T follicular helper cell (primary cell): ENCODE measurements around the gene CDK1.

Experiments
- DNase-seq: peaks from one replicate; pipeline ENCODE4 v3.0.0-alpha.2; 2020; ENCODE audit warnings: low read depth
- total RNA-seq, 2 experiments: gene quantifications; one replicate each; lab custom pipeline; 2026; lab: John Stamatoyannopoulos, UW

Gene CDK1
- 1.0 to 1.3 reads per million in 2 experiments for total RNA-seq

DNA sequence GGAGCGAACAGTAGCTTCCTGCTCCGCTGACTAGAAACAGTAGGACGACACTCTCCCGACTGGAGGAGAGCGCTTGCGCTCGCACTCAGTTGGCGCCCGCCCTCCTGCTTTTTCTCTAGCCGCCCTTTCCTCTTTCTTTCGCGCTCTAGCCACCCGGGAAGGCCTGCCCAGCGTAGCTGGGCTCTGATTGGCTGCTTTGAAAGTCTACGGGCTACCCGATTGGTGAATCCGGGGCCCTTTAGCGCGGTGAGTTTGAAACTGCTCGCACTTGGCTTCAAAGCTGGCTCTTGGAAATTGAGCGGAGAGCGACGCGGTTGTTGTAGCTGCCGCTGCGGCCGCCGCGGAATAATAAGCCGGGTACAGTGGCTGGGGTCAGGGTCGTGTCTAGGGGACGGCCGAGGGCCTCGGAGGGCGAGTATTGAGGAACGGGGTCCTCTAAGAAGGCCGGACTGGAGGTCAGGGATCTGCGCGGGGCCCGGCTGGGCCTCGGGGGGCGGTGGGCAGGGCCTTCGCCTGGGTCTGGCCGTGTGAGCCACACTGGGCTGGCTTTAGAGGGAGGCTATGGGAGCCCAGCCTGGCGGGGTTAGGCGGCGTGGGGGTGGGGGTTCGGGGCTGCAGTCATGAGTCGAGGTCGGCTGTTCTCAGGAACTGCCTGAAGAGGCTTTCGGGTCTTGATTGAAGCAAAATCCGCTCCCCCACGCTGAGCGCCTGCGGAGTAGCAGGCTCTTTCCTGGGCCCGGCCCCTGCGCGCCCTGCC, at the start of gene CDK1:
Gene CDK1 (plus strand): TSS at position 265 of the 757 bp plus-strand sequence. CDS start 1,688 bp downstream, outside the sequence.
- DNase-seq = peak; percentile 90

DNA sequence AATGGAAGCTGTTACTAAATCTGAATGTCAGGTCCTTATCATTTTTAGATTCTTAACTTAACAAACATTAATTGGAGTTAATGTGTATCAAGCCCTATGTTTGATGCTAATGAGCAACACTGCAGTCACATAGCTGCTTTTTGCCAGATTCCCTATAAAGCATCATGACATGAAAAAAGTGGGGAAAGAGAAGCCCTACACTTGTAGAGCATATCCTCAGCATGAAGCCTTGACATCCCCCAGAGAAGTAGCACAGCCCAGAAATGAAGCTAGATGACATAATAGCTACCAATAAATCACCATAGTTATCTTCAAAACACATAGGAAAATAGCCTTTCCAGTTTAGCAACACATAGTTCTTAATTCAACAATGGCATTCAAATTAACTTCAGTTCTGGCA, 49.2 kb upstream of the CDK1 start:
- DNase-seq = no peak

DNA sequence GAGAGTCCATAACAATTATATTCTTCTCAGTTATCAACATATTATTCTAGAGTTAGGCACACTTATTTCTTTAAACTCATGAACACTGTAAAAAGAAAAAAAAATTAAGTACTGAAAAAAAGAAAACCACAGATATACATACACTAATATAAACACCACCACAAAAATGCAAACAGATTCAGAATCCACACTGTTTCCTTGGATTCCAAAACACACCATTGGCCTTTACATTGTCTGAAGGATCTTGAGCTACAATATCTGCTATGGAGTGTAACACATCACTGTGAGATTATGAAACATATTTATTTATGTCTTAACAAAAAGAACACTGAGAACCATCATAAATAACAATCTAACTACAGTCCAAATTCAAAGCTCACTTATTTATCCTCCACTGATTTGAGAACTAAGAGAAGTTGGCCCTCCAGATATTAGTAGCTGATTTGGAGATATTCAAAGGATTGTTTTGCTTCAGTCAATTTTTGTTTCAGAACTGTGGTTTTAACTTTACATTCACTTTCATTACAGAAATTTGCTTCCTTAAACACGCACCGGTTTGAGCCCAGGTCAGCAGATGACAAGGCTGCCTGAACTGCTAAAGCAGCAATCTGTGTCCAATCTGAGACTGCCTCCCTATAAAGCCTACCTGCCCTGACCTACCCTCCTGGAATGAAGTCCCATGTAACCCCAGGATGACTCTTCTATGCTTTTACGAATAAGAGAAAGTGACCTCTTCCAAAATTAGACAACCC, 47.0 kb upstream of the CDK1 start:
- peak; percentile 7 for DNase-seq

DNA sequence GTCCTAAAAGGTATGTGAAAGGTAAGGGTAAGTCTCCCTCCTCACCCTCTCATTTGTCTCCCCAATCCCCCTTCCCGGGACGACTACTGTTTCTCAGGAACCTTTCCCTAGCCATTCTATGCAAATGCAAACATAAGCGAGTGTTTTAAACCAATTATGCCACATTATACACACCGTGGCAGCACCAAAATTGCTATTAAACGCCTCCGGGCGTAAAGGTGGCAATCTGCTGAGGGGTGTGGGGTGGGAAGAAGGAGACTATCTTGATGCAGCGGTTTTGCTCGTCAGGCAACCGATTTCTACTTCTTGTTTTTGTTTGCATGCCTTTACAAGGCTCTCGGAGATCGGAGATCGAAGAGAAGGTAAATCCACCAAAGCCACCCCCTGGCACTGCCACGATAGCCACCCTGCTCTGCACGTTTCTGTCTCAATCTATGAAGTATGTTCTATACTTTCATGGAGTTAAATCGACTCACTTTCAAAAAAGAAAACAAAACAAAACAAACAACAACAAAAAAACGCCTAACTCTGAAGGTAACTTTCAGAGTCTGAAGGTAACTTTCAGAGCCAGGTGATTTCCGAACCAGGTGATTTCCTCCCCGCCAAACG, 46.0 kb upstream of the CDK1 start:
- peak; percentile 22 for DNase-seq

DNA sequence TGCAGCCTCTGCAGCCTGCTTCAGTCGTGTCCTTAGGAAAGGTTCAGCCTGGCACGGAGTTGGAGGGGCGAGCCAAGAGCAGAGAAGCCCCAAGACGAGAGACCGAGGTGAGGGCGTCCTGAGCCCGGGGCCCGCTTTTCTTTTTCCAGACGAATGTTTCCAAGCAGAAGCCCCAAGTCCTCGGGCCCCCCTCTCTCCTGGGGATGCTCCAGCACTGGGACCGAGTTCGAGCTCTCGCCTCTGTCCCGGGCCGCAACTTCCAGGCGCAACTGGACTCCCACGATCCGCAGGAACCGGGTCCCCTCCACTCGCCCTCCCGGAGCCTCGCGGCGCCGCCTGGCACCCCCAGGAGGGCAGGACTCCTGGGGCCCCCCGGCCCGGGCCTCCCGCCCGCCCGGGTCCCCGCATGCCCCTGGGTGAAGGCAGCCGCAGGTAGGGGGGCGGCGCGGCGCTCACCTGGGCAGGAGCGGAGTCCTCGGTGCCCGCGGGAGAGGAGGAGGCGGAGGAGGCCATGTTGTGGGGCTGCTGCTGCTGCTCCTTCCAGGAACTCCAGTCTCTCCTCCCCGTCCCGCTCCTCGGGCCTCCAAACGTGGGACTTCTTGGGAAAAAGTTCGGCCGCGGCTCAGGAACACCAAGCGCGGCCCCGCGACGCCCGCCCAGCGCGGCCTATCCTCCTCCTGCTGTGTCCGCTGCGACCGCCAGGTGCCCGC, 45.3 kb upstream of the CDK1 start:
- DNase-seq = peak; percentile 38

DNA sequence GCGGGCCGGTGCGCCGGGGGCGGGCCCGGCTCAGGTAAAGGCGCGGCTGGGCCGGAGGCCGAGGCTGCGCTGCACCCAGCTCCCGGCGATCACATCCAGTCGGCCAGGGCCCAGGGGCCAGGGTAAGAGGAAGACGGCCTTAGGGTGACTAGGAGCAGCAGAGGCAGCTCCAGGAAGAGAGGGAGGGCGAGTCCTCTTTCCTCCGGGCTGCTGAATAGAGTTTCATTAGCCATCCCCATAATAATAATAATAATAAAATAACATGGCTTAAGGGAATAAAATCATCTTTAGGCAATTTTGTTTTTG, 44.8 kb upstream of the CDK1 start:
- DNase-seq = no peak

DNA sequence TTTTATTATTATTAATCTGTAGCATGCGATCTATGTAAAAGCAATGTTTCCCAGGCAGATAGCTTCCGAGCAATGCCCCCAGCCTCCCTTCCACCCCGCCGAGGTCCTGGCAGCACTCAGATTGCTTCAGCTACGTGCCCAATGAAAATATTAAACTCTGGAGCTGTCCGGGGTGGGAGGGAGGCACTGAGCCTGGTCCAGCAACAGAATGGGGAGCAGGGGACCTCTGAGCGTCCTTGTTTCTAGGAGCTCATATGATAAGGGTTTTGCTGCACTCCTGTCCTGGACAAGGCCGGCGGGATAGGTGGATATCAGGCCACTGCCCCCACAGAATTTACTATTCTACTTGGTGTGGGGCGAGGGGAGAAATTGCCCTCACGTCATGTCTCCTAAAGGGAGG, 44.5 kb upstream of the CDK1 start:
- no peak for DNase-seq

DNA sequence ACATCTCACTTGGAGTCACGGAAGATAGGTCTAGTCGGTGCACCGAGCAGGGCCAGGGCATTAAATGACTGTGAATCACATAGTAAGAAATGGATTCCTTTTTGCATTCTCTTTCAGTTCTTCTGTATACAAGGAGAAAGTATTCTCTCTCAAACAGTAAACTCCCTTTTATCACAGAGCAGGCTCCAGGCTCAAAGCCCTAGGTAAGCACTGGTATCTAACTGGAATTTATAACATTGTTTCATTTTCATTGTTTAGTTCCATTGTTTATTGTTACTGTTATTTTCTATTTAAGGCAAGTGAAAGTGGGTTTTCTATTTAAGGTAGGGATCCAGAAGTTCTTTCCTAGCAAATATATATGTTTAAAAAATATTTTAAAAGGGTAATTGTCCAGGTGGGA, 44.1 kb upstream of the CDK1 start:
- DNase-seq = no peak

DNA sequence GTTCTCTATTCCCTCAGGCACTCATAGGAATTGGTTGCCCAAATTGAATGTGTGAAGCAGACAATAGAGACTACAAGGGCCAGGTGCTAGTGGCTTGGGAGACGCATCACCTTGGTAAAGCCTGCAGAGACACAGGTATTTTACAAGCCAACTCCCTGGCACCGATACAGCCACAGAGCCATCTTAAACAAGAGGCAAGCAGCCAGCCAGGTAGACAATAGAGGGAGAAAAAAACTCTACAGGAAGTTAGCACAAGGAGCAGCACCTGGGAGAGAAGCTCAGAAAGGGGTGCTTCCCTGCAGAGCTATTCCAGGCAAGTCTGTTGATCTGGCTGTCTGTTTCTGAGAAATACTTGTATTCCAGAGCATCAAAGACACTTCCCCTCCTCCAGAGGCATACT, 43.0 kb upstream of the CDK1 start:
- DNase-seq = no peak

DNA sequence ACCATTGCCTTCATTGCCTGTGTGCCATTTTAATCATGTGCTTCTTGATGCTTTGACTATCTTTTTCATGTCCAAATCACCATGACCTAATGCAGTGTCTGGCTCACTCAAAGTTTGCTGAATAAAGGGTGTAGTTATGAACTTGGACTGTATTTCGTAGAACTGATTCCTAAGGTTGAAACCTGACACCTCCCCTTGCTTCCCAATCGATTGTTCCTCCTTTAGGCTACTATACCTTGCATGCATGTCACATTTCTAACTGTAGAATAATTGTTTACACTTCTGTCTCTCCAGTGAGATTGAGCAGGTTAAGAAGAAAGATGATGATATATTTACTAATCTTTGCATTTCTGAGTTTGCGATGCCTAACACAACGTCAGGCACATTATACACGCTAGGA, 41.0 kb upstream of the CDK1 start:
- no peak for DNase-seq

DNA sequence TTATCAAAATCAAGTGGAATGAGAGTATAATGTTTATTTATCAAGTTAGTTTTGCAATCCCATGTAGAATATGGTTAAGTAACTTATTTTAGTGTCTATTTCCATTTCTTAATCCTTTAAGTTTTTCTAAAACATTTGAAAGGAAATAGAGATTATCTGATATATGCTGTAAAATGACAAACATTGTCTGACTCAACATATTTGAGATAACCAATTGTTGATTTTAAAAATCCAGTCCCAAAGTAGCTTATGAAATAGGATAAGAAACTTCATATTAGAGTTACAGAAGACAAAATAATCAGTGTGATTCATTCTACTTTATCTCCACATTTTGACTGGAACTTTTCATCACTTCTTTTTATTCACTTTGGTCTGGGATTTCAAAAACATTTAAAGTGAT, 38.7 kb upstream of the CDK1 start:
- DNase-seq = no peak

DNA sequence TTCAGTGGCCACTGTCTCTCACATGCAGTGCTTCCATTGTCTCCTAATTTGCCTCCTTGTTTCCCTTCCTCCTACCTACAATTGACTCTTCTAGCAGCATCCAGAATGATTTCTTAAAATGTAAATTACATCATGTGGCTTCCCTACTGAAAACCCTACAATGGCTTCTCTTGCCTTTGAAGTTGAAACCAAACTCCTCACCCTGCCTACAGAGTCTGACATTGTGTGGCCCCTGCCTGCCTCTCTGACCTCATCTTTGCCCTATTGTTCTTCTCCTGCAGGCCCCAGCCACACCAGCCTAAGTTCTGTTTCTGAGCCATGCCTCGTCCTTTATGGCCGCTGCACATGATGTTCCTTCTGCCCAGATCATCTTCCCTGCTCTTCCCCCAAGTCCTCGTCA, 35.8 kb upstream of the CDK1 start:
- DNase-seq = no peak

DNA sequence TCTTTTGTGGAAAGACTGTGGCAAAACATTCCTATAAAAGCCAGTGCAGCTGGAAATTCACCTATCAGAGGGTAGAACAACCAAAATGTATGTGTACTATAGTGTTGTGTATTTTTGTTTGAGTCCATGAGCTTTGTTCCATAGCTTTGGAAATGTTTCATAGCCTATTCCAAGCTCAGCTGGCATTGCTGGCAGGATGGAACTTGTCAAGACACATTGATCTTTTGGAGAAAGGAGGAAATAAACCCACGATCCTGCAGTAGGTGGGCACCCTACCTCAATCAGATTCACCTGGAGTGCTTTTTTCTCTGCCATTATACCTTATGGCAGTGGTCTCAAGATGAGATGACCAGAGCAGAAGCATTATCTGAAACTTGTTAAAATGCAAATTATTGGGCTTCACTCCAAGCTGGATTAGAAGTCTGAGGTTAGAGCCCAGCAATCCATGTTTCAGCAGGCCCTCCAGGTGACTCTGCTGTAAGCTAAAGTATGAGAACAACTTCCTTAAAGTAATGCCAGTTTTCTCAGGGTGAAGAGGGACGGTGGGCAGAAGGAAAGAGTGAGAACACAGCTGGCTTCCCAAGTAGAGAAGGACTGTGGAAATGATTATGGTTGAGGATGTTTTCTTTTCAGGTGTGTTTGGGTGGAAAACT, 30.3 kb upstream of the CDK1 start:
- DNase-seq = no peak

DNA sequence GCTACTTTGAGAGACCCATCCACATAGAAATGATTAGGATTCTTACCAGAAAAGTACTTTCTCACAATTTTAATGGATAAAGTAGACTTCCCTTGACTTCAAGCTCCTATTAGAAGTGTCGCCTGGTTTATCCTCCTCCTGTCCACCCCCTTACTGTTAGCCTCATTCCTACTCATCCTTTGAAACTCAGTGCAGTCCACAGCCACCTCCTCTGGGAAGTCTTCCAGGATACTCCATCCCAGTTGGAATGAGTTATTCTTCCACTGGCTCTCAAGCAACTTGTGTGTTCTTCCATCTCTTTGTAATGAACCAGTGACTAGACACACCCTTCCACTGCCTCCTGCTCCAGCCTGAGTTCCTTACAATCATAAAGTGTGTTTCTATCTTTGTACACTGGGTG, 25.1 kb upstream of the CDK1 start:
- DNase-seq = no peak

DNA sequence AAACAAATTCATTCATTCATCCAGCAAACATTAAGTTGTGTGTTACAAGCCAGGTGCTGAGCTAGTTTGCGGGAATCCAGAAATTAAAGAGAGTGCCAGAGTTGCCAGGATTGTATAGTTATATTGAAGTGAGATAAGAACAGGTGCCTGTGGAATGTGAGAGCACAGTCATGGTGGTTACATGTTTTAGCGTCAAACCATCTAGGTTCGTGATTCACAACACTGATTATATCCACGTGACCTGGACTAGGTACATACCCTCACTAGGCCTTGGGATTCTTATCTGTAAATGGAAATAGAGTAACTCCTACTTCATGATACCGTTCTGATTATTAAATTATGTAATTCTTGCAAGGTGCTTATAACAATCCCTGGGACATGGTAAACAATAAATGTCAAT, 24.5 kb upstream of the CDK1 start:
- DNase-seq = no peak

DNA sequence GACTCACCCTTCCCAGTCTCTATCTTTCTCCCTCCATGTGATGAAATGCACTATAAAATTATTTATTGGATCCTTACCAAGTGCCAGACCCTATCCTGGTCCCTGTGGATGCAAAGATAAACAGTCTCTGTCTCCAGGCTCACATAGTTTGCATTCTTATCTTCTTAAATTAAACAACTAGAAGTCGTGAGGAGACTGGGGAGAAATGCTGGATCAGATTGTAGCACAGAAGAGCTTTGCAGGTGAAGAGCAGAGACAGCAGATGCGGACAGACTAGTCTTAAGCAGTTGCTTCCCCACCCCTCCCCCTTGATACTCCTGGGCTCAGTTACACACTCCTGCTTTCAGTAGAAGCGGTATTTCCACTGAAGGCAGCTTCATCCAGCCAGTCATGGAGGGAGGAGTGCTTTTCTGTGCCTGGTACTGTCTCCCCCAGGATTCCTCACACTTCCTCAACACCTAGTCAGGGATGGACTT, 20.8 kb upstream of the CDK1 start:
- no peak for DNase-seq

DNA sequence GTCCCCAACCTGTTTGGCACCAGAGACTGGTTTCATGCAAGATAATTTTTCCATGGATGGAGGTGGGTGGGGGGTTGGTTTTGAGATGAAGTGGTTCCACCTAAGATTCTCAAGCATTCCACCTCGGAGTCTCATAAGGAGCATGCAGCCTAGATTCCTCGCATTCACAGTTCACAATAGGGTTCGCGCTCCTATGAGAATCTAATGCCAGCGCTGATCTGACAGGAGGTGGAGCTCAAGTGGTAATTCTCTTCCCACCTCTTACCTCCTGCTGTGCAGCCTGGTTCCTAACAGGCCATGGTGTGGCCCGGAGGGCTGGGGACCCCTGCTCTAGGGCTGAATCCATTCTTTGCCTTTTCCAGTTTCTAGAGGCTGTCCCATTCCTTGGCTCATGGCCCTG, 19.1 kb upstream of the CDK1 start:
- no peak for DNase-seq

DNA sequence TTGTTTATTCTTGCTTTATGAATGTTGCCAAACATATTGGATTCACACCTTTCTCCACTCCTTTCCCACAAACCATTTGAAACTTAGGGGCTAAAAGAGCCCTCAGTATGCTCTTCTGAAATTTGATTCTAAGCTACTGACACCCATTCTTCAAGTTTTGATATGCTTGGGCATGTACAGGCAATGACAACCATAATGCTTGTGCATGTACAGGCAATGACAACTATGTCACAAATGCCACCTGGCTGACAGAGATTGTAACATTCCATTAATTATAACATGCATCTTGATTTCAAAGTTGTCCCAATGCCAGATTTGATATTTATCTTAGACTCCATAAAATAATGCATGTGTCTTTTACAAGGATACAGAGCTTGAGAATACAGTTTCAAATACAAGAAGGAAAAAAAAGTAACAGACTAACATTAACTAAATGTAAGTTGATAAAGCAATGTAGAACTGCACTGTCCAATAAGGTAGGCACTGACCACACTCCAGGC, 17.5 kb upstream of the CDK1 start:
- DNase-seq = no peak

DNA sequence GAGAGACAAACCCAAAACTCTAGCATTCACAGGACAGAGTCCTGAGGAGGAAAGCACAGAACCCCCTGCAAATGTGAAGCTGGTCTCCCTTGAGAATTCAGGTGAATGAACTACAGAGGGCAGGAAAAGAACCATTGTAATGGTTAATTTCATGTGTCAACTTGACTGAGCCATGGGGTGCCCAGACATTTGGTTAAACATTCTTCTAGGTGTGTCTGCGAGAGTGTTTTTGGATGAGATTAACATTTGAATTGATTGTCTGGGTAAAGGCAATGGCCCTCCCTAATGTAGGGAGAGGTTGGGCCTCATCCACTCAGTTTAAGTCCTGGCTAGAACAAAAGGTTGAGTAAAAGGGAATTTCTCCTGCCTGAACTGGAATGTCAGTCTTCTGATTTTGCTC, 15.7 kb upstream of the CDK1 start:
- DNase-seq = no peak

DNA sequence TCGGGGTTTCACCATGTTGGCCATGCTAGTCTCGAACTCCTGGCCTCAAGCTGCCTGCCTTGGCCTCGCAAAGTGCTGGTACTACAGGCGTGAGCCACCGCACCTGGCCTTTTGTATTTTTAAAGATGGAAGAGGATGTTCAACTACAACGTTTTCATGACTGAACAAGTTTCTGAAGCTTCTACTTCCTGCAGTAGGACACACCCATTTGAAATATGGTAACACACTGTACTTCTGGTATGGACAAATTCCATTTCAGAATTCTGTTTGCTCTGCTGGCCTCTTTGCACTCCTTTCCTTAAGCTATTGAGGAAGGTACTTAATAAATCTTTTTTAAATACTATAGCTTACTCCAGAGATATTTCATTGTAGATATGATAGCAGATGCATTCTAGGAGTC, 10.9 kb upstream of the CDK1 start:
- no peak for DNase-seq

DNA sequence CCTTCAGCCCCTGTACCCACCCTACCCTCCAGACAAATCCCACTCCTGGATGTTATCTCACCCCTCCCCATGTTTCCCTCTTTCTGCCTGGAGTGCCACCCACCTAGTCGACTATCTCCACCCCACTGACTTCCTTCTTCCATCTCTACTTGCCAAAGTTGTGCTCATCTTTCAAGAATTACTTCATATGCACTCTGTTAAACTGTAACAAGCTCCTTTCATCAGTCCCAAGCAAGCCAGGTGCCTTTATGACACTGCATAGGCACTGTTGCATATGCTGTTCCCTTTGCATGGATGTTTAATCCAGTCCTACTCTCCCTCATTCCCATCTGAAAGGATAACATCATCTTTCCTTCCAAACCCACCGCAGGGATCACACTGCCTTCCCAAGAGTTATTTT, 8.9 kb upstream of the CDK1 start:
- DNase-seq = no peak

DNA sequence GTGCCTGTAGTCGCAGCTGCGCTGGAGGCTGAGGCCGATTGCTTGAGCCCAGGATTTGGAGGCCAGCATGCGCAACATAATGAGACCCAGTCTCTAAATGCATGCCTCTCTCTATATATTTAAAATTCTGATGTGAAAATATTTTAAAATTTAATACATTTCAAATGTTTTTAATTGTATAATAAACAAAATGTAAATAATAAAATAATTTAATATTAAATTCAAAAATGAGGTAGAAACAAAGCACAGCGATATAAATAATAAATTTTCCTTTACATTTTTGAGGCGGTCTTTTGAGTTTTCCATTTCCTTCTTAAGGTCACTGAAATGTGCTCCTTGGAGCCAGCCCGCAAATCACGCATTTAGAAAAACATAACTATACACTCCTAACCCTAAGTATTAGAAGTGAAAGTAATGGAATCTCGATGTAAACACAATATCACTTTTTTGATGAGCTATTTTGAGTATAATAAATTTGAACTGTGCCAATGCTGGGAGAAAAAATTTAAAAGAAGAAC, 523 bp upstream of the CDK1 start:
- DNase-seq = no peak
